HCEC 1CT (cell line): ENCODE measurements around the gene BEST4.
"Not testable (repeated sequence)": the region's sequence is repeated elsewhere in the genome, so short reads cannot be mapped to it uniquely, and the experiment has no call there.

ENCODE experiments used
- DNase-seq: peaks from one replicate; pipeline ENCODE4 v3.0.0-alpha.2; 2017

Gene BEST4

DNA sequence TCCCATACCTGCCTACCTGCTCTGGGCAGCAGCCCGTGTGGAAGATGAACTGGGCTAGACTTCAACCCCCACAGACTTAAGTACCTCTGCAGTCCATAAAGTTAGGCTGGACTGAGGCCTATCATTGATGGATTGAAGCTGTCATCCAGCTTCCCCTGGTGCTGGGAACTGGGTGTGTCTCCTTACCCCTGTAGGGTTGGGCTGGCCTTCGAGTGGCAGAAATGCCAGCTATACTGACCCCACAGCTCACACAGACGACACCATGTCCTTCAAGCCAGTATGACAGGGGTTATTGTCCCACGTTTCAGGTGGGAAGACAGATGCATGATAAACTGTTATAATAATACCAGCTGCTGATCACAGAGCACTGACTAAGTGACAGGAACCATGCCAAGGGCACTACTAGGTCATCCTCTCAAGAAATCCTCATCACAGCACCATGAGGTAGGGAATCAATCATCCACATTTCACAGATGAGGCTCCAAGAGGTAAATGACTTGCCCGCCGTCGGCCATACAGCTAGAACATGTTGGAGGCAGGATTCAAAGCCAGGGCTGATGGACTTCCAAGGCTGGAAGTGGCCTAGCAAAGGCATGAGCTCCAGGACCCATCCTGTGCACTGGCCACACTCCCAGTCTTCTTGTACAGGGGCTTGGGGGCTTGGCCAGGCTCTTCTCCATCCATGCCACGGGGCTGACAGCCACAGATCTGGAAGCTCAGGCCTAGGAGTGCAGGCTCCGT is at the start of gene BEST4:
Gene BEST4 (minus strand): TSS at position 51 of the 741 bp plus-strand sequence. CDS start 465 bp downstream, outside the sequence.
- no peak for DNase-seq

DNA sequence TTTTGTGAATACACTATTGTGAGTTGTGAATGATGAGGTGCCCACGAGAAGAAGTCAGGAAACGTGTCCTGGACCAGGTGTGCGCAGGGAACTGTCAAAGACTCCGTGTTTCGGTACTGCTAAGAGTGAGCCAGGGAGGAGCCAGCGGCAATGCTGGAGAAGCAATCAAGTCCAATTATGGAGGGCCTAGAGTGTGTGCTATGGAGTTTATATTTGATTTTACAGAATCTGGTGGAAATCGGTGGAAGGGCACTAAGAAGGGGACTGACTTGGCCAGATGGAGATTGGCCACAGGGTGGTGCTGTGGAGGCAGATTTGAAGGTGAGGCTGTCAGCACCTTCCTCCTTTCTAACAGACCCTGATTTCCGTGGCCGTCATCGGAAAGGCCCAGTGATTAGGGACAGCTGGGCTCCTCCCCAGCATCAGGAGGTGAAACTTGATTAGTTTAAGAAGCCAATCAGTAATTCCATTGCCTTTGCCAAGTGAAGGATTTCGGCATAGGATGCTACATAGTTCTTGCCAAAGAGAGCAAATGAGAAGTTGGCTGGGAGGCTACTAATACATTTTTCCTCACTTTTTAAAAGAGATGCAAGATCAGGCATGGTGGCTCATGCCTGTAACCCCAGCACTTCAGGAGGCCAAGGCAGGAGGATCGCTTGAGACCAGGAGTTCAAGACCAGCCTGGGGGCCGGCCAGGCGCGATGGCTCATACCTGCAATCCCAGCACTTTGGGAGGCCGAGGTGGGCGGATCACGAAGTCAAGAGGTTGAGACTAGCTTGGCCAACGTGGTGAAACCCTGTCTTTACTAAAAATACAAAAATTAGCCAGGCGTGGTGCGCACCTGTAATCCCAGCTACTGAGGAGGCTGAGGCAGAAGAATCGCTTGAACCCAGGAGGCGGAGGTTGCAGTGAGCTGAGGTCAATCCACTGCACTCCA is 48.0 kb upstream of the BEST4 start:
- peak; percentile 62 for DNase-seq

DNA sequence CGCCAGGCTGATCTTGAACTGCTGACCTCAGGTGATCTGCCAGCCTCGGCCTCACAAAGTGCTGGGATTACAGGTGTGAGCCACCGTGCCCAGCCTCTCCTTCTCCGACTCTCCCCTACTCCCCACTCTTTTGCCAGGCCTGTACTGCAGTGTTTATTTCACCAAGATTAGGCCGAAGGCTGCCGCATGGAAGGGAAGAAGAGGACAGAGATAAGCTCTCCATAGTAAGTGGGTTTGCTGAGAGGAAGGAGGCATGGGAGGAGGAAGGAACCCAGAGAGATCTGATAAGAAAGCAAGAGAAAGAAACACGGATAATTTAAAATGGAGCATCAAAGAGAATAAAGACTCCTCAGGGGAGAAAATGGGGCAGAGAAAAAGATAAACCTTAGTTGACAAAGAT is 46.4 kb upstream of the BEST4 start:
- no peak for DNase-seq

DNA sequence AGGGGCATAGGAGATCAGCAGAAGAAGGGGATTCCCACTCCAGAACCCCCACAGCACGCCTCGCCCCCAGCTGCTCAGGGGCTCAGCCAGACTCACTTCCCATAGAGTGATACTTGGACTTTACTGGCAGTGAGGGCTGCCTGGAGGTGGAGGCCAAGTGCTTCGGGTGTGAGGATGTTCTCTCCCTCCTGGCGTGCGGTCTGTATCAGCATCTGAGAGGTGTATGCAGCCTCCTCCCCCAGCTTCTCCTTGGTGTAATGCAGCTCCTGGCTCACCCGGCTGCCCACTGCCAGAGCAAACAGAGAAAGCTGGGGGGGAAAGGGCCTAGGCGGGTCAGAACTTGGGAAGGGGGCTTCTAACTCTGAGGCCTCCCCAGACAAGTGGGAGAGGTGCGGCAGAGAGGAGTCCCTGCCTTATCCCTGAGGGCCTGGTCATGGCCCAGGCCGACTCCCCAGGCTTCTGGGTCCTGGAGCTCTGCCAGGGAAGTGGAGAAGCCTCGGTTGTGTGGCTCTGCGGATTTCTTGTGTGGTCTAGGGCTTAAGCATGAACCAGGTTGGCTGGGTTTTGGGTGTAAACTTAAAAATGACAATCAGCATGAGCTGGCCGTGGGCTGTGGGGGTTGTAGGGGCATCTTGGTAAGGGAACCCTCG is 44.2 kb upstream of the BEST4 start:
- no peak for DNase-seq

DNA sequence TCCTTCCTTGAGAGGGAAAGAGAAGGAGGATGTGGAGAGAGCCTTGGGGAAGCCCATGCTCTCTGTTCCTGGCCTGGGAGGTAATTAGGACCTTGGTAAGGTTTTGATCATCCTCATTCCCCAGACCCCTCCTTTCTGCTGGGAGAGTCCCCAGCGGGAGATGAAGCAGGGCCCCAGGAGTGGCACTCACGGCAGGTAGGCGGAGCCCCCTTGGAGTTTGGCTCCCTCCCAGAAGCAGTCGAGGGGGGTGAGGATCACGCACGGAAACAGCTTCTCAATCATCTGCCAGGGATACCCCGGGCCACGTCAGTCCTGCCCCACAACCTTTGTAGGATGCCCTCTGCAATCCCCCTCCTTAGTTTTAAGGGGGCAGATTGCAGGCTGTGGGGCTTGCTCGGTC is 43.5 kb upstream of the BEST4 start:
- no peak for DNase-seq

- no peak for DNase-seq
Measured at GRCh38 chr1:44830900-44831304, 42.9 kb upstream of the BEST4 start.

DNA sequence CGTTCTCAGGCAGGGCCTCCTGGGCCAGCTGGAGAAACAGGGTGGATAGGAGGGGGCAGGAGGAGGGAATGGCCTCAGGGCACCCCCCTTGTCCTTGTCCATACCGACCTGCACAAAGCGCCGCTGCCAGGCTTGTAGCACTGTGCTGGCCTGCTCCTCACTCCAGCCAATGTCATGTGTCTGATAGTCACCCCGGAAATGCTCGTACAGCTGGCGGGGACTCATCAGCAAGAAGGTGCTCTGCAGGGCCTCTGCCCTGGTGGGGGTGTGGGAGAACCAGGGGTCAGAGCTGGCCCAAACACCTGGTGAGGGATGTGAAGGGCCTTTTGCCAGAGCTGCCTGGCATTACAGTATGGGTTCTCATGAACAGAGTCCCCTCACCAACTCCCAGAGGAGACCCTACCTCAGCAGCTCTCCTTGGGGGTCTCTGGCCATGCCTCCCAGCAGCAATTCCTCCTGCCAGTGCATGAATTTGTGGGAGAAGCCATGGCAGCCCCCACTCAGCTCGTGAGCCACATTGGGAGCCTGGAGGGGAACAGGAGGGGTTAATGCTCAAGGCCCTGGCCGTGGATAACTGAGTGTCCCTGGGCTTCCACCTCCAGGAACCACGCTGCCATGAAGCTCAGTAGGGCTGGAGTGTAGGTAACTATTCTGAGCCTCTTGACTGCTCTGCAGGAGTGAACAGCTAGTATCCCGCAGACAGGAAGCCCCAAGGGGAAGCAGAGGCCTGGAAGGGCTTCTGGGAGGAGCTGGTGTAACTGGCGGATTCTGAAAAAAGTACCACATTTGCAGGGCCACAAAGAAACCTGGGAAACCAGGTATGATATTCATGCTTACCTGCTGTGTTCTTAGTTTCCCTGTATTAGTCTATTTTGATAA is 41.8 kb upstream of the BEST4 start:
- DNase-seq, result no peak

DNA sequence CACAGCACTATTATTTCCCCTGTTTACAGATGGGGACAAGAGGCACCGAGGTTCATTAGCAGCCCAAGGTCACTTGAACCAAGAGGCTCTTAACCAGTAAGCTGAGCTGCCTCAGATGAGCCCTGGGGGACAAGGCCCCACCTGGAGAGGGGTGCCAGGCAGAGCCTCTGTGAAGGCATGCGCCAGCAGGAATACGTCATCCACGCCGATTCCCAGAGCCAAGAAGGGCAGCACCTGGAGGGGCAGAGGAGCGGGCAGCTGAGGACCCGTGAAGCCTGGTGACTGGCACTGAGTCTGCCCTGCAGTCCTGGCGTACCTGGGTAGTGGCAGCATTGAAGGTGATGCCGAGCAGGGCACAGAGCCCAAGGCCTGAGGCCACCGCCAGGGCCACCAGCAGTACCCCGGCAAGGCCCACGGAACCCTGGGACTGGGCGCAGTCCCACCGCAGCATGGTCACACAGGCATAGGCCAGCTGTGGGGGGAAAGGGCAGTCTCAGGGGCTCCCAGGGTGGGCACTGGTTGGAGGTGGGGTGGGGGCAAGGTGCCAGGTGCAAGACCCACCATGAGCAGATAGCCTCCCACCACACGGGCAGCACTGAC is 41.0 kb upstream of the BEST4 start:
- DNase-seq, result no peak

DNA sequence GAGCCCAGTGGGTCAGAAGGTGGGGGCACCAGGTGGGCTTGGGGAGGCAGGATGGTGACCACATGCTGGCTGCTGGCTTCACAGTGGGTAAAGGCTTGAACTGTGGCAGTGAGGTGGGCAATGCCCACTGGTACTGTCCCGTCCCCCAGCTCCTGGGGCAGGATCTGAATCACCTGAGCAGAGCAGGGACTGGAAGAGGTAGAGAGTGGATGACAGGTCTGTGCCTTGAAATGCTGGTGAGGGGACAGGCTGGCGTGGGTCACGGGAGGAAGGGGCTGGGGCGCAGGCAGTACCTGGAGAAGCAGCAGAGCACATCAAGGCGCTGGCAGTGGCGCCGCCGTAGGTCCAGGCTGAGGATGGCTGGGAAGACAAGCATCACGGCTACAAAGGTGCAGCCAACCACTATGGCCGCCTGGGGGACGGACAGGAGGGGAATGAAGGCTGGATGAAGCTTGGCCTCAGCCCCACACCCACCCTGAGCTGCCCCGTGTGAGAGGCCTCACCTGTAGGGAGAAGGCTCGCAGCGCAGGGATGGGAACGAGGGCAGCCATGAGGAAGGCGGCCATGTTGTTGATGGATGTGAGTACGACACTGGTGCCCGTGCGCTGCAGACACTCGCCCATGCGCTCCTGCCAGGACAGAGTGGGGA is 40.2 kb upstream of the BEST4 start:
- DNase-seq, result no peak

DNA sequence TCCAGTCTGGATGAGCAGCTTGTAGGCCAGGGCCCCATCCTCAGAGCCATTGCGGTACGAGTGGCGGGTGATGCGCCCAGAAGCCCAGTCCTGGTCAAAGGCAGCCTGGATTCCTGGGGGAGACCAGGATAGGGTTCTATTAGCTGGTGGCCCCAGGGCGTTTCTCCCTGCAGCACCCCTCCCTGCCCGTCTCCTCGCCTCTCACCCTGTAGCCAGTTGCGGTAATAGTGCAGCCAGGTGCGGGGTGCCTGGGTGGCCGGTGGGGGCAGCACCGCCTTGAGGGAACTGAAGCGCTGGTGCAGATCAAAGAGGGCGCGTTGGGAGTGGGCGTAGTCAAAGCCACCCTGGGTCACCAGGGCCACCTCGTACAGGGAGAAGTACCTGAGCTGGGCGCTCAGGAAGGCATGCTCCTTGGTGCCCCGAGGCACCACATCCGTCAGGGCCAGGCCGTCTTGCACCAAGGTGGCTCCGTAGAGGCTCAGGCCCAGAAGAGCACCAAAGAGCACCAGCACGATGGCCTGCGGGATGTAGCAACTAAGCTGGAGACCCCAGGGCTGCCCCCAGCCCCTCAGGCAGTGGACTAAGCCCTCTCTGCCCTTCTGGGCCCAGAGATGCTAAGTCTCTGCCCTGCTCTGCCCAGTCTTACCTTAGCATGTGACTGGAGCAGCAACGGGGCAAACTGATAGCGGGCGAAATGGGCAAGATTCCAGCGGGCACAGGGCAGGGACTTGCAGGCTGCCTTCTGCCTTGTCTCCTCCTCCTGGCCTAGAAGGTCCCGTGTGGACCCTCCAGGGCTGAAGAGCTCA is 39.4 kb upstream of the BEST4 start:
- DNase-seq, result no peak

DNA sequence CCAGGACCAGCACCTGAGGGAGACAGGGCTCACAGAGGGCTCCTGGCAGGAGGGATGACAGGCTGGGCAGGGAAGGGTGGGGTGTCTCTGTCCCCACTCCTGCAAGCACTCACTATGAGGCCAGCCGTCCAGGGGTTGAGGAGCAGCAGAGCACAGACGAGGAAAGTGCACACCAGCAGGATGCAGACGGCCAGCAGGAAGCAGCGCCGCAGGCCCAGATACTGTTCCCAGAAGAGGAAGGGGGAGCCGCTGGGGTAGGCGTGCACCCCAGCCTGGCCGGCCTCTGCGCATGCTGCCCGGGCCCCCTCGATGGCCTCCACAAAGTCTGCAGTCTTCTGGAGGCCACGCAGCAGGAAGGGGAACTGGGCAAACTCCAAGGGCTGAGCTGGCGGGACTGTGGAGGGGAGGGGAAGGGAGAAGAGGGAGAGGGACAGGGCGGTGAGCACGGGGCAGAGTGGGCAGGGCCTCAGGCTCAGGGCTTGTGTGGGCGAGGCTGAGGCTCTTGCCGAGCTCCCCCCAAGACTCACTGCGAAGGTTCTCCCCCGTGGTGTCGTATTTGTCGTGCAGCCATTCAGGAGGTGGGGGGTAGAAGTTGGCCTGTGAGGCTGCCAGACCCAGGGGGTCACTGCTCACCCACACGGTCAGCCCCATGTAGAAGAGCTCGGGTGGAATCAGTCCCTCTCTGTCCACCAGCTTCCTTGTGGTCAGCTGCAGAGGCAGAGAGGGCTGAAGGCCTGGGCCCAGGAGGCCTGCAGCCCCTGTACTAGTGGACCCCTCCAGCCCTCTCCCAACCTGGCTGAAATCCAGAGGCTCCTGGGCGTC is 38.6 kb upstream of the BEST4 start:
- DNase-seq, result no peak

GRCh38 chr1:44824392-44824791 is 36.4 kb upstream of the BEST4 start:
- not testable (repeated sequence) for DNase-seq

GRCh38 chr1:44822981-44823451 is 35.0 kb upstream of the BEST4 start:
- no peak for DNase-seq

- DNase-seq, result no peak
Measured at GRCh38 chr1:44822131-44822701, 34.2 kb upstream of the BEST4 start.

DNA sequence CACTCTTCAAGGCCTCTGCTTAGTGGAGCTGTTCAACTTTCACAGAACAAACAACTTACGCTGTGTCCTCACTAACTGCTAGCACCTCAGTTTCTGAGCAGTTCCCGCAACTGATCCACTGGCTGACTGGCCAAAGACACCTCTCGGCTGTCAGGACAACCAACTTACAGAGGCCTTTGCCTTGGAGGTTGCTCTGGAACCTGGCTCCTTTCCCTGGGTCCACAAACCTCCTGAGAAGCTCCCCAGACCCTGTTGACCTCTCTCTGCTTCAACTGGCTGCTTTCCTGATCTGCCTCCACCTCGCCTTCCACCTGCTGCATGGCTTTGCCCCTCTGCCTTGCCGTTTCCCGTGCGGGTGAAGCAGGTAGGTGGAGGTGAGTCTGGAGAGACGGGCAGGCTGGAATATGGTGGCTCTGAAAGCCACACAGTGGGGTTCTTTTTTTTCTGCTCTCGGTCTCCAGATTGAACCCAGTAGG is 33.3 kb upstream of the BEST4 start:
- DNase-seq, result no peak

DNA sequence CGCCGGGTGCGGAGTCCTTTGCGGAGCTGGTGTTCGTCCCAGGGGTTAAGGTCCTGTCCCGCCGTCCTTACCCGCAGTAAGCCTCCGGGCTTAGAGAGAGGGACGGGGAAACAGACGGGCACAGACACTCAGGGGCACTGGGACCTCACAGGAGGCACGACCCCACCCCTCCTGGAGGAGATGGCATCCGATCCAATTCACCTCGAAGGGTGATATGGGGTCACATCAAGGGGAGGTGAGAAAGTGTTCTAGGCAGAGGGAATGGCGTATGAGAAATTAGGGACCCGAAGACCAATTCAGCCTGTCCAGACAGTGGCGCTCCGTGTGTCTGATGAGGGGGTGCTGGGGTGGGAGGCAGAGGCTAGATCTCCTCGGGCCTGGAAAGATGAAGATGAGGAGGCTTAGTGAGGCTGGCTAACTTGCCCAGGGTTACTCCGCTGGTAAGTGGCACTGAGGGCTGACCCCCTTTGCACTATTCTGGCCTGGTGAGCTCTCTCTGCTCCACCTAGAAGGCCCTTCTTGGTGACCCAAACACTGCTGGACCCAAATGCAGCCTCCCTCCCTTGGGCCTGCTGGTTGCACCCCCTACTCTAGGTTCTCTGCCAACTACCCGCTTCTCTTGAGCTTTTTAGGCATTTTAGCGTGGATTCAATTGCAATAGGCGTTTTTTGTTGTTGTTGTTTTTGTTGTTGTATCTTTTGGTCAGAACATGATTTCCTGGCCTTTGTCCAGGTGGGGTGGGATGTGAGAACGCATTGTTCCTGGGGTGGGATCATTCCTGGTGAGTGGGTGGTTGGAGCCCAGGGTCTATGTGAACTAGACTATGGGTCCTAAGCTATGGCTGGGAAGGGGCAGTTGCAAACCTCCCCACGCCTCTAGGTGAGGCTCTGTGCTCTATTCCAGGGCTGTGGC is 32.6 kb upstream of the BEST4 start:
- DNase-seq, result no peak

DNA sequence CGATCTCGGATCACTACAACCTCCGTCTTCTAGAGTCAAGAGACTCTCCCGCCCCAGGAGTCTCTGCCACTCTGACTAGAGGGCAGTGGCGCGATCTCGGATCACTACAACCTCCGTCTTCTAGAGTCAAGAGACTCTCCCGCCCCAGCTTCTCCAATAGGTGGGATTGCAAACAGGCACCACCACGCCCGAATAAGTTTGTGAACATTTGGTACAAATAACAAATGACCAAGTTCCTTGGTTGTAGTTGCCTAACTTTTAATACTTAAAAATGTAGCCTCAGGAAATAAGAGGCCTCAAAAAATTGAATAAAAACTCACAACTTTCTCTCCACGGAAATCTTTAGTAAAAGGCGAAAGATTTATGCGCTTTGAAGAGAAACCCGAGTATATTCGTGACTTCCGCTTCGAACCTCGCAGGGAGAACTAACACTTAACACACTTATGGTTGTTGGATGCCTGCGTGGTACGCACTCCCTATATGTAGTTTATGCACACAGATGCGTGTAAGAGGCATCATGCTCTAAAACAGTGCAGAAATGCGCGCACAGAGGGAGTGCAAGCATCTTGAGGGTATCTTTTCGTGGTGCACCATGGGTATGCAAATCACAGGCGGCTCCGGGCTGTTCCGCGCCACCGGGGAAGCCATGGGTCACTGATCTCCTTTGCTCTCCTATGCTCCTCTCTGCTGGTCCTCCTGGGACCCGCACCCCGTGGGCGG is 31.8 kb upstream of the BEST4 start:
- DNase-seq, result peak; percentile 97
